Measurements from ENCODE around the gene UCN.
"Not testable (repeated sequence)": the region's sequence is repeated elsewhere in the genome, so short reads cannot be mapped to it uniquely, and the experiment has no call there.

The UCN gene

DNA sequence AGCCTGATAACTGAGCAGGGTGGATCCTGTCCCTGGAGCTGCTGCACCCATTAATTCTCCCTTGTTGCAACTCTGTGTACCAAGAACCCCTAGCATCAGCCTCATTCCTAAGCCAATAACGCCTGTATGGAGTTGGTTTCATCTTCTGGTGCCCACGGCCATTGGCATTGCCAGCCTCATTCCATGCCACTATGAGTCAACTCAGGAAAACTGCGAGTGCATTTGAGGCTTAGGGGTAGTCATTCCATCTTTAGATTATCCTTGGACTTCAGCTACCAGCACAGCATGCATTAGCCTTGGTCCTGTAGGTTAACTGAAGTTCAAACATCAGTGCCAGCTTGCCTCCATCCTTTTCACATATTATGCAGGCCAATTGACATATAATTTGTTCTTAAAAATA, 27.4 kb downstream of the UCN start:
- H3K4me3 Mint-ChIP-seq = no peak overlapping the region
- H3K27me3 Mint-ChIP-seq = peaks cover 2% of the 10 kb centered on the region
- H3K9me3 Mint-ChIP-seq = no peaks in the 10 kb centered on the region
- peaks cover 8% of the 10 kb centered on the region for H3K4me1 Mint-ChIP-seq
- H3K27ac Mint-ChIP-seq = no peak overlapping the region
- no peaks in the 10 kb centered on the region for H3K36me3 Mint-ChIP-seq

DNA sequence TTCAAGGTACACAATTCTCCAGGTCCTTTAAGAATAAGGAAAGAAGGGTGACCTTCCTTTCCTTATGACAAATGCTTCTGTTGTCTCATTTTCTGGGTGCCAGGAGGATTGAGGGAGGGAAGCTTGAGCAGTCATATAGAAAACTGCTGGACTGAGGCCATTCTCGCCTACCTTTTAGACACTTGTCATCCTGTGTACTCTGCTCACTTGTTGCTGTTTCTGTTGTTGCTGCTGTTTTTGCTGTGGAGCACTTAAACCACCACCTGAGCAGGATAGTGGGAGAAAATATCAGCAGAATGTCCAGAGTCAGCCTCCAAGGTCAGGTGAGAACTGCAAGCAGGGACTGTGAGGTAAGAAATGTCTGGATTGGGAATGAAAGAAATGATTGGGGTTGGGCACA, 30.2 kb downstream of the UCN start:
- Mint-ChIP-seq H3K9me3 (no peaks in the 10 kb centered on the region), H3K27ac (no peak overlapping the region), H3K4me3 (no peak overlapping the region), H3K4me1 (peaks cover 8% of the 10 kb centered on the region), H3K36me3 (no peaks in the 10 kb centered on the region), H3K27me3 (peaks cover 4% of the 10 kb centered on the region)

DNA sequence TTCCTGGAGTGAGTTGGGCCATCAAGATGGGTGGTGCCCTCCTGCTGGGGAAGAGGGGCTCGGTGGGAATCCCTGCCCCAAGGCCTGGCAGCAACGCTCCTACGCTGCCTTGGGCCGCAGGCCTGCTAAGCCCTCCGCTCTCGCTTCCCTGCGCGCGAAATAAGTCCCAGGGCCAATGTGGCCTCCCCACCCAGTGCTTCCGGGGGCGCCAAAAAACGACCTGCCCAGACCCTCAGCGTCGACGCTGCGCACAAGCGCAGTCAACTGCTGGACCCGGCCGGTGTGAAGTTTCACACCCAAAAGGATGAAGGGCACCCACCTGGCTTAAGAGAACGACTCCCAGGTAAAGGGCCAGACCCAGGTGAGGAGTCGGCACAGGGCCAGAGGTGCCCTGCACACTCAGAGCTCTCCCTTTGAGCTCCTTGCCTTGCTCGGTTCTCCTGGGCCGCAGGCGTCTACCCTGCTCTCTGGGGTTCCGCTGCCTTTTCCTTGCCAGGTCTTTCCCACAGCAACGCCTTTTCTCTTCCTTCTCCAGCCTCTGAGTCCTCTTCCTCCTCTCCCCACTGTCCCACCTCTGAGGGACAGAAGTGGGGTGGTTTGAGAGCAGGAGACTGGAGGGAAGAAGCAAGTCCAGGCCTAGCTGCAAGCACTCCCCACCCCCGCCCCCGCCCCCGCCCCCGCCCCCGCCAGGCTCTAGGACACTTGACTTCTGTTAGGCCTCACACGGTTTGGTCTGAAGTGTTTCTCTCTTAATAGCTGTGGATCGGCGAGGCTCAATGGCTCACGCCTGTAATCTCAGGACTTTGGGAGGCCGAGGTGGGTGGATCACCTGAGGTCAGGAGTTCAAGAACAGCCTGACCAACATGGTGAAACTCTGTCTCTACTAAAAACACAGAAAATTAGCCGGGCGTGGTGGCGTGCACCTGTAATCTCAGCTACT, 32.8 kb downstream of the UCN start, which contains the start of gene DNAJC5G:
DNAJC5G (plus strand) TSS at position 223 of the 940 bp plus-strand sequence. CDS start 1,296 bp downstream, outside the sequence.
- no peak within 1 kb of the TSS for H3K4me3 Mint-ChIP-seq
- peaks cover 8% of the 10 kb centered on the region for H3K4me1 Mint-ChIP-seq
- peaks cover 4% of the 10 kb centered on the region for H3K27me3 Mint-ChIP-seq
- H3K36me3 Mint-ChIP-seq = no peaks in the 10 kb centered on the region
- no peaks in the 10 kb centered on the region for H3K9me3 Mint-ChIP-seq
- no peak within 1 kb of the TSS for H3K27ac Mint-ChIP-seq

DNA sequence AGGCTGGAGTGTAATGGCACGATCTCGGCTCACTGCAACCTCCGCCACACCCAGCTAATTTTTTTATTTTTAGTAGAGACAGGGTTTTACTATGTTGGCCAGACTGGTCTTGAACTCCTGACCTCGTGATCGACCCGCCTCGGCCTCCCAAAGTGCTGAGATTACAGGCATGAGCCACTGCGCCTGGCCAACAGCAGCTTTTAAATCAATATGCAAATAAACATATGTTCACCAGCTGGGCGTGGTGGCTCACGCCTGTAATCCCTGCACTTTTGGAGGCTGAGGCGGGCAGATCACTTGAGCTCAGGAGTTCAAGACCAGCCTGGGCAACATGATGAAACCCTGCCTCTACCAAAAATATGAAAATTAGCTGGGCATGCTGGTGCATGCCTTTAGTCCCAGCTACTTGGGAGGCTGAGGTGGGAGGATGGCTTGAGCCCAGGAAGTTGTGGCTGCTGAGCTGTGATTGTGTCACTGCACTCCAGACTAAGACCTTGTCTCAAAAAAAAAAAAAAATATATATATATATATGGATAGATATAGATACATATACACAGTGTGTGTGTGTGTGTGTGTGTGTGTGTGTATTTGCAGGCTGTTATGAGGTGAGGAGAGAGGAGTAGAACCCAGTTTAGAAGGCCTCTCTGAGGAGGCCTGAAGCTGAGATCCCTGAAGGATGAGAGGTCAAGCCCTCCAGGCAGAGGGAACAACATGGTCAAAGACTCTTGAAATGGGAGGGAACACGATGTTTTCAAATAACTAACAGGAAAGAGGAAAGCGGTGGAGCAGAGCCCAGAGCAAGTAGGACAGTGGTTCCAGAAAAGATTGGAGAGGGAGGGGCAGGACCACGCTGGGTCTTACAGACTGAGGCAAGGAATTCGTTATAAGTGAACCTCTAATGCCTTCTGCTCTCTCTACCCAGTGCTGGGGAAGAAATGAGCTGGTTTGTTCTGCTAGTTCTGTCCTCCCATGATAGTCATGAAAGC, 35.4 kb downstream of the UCN start:
- H3K9me3 Mint-ChIP-seq, H3K4me3 Mint-ChIP-seq, H3K27me3 Mint-ChIP-seq, H3K36me3 Mint-ChIP-seq, H3K4me1 Mint-ChIP-seq, H3K27ac Mint-ChIP-seq: not testable (repeated sequence)

DNA sequence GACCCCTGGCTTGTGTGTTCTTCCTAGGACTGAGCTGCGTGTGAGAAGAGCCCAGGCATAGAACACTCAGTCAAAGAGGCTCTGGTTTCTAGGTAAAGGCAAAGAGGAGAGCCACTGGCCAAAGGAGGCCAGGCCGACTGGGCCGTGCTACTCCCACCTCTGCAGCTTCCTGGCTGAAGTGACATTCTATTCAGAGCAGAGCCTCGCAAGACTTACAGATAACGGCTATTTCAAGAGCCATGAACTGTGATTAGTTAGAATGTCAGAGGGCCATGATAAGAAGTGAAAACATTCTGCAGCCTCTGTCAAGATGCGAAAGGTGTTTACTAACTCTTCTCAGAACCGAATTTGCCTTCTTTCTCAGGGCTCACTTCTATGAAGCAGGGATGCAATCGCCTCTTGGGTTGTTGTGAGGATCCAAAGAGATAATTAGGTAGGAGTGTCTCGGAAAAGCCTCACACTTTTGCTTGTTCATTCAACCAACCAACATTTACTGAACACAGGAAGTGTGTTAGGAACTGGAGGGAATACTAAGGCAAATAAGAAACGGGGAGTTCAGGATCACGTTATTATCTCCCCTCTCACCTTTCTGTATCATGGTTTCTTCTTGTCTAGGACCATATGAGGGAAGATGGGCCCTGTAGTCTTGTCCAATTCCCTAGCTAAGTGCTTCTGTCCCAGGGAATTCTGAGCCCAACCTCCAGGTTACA, 36.5 kb downstream of the UCN start:
- H3K27ac Mint-ChIP-seq = no peak overlapping the region
- no peak overlapping the region for H3K4me3 Mint-ChIP-seq
- no peaks in the 10 kb centered on the region for H3K9me3 Mint-ChIP-seq
- H3K36me3 Mint-ChIP-seq = no peaks in the 10 kb centered on the region
- no peaks in the 10 kb centered on the region for H3K4me1 Mint-ChIP-seq
- peaks cover 2% of the 10 kb centered on the region for H3K27me3 Mint-ChIP-seq

DNA sequence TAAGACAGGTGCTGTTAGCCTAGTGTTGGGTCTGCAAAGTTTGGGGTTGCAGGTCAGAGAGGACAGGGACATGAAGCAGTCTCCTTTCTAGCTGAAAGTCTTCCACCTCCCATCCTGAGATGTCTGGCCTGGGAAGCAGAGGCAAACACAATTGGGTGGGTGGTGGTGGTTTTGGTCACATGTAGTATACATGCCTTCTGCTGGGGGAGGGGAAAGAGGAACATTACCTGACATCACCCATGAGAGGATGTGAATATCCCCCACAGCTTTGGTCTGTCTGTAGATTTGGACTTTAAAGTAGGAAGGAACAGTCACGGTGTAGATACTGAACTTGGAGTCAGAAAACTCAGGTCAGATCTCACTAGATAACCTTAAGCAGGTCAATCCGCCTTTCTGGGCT, 37.6 kb downstream of the UCN start:
- Mint-ChIP-seq H3K9me3 (no peaks in the 10 kb centered on the region), H3K4me1 (no peaks in the 10 kb centered on the region), H3K27me3 (peaks cover 2% of the 10 kb centered on the region), H3K36me3 (no peaks in the 10 kb centered on the region), H3K4me3 (no peak overlapping the region), H3K27ac (no peak overlapping the region)

DNA sequence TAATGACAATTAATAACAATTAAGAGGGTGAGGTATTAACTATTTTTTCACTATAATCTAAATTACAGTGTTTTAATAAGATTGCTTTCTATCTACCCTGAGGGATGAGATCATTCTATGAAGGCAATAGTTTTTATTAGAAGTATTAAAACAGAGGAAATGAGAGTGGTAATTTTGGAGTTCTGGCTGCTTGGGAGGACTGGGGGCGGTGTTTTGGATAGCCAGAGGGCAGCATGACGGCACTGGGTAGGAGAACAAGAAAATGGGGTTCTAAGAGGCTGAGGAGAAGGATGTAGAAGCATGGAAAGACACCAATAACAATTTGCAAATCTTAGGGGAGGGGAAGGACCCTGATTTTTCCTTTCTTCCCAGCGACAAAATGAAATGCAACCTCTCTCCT, 38.1 kb downstream of the UCN start:
- Mint-ChIP-seq H3K9me3 (no peaks in the 10 kb centered on the region), H3K27me3 (peaks cover 6% of the 10 kb centered on the region), H3K4me1 (peaks cover 3% of the 10 kb centered on the region), H3K36me3 (no peaks in the 10 kb centered on the region), H3K4me3 (no peak overlapping the region), H3K27ac (no peak overlapping the region)

DNA sequence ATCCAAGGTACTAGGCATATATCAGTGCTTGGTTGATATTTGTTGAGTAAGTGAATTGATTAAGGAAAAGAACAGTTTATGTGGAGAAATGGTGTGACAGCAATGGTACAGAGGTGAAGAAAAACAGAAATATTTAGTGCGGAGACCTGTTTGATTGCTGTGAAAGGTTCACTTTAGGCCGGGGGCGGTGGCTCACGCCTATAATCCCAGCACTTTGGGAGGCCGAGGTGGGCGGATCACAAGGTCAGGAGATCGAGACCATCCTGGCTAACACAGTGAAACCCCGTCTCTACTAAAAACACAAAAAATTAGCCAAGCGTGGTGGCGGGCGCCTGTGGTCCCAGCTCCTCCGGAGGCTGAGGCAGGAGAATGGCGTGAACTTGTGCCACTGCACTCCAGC, 39.9 kb downstream of the UCN start:
- Mint-ChIP-seq H3K4me1 (peaks cover 14% of the 10 kb centered on the region), H3K27me3 (peaks cover 10% of the 10 kb centered on the region)
- not testable (repeated sequence) for H3K4me3 Mint-ChIP-seq, H3K9me3 Mint-ChIP-seq, H3K36me3 Mint-ChIP-seq, H3K27ac Mint-ChIP-seq

DNA sequence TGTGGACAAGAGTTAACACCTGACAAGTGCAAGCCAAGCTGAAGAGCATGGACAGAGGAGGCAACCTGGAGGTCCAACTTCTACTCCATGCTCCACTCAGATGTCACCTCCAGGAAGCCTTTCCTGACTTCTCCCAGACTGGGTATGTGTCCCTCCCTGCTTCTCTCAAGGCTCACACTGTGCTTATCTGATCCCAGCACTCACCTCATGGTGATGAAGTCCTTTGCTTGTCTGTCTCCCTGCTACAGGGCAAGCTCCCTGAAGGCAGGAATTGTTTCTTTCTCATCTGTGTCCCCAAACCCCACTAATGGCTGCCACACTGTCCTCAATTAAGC, 42.7 kb downstream of the UCN start:
- peaks cover 27% of the 10 kb centered on the region for H3K27me3 Mint-ChIP-seq
- H3K4me3 Mint-ChIP-seq = peak overlapping the region; percentile 59
- peaks cover 28% of the 10 kb centered on the region for H3K4me1 Mint-ChIP-seq
- no peaks in the 10 kb centered on the region for H3K36me3 Mint-ChIP-seq
- H3K27ac Mint-ChIP-seq = no peak overlapping the region
- no peaks in the 10 kb centered on the region for H3K9me3 Mint-ChIP-seq

DNA sequence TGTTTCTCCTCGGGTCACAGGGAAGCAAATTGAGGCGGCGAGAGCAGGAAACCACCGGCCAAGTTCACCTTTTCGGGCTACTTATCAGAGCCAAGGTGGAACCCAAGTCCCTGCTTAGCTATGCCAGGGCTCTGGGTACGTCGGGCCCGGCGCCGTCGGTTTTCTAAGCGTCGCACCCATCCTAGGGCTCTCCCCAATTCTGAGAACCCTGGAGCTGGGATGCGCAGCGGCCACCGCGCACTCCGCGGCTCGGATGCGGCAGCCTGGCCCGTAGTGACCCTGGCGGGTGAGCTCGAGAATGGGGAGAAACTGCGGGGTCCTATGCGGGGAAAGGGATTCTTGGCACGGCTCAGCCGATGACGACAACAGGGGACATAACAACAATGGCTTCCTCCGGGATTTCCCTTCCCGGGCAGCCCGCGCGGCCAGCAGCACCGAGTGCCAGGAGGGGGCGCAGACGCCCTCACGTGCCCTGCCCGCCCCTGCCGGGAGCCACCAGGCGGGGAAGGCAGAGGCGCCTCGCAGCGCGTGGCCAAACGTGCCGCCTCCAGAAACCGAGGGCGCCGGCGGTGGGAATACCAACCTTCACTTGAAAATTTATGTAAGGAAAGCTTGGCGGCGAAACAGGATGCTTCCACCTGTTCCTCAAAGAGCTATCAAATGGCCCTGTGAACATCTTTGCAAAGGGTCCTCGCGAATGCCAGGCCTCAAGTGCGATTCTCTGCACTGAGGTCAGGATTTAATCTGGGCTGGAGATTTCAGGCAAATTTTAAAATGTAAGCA, 43.3 kb downstream of the UCN start:
- H3K9me3 Mint-ChIP-seq = no peaks in the 10 kb centered on the region
- H3K4me3 Mint-ChIP-seq = peak overlapping the region; percentile 71
- peaks cover 32% of the 10 kb centered on the region for H3K27me3 Mint-ChIP-seq
- no peak overlapping the region for H3K27ac Mint-ChIP-seq
- H3K4me1 Mint-ChIP-seq = peaks cover 28% of the 10 kb centered on the region
- H3K36me3 Mint-ChIP-seq = no peaks in the 10 kb centered on the region

DNA sequence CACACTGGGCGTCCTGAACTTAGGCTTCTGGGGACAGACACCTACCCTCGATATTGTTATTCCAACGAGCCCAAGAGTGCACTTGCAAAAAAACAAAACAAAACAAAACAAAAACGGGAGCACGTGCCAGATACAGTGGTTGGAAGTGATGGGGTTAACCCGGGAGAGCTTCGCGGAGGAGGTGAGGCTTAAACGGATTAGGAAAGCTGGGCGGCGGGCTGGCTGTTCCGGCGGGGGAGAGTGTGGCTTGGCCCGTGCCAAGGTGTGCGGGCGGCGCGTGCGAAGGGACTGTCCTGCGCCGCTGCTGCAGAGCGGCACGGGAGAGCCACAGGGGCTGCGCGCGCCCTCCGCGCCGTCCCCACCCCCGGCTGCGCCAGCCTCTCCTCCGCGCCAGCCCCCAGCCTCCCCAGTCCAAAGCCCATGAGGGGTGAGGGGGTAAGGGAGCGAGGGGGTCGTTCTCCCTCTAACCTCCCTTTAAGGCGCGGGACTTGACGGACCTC, 43.9 kb downstream of the UCN start:
- Mint-ChIP-seq H3K4me3 (peak overlapping the region; percentile 87), H3K27ac (no peak overlapping the region), H3K4me1 (peaks cover 28% of the 10 kb centered on the region), H3K9me3 (no peaks in the 10 kb centered on the region), H3K36me3 (no peaks in the 10 kb centered on the region), H3K27me3 (peaks cover 37% of the 10 kb centered on the region)

DNA sequence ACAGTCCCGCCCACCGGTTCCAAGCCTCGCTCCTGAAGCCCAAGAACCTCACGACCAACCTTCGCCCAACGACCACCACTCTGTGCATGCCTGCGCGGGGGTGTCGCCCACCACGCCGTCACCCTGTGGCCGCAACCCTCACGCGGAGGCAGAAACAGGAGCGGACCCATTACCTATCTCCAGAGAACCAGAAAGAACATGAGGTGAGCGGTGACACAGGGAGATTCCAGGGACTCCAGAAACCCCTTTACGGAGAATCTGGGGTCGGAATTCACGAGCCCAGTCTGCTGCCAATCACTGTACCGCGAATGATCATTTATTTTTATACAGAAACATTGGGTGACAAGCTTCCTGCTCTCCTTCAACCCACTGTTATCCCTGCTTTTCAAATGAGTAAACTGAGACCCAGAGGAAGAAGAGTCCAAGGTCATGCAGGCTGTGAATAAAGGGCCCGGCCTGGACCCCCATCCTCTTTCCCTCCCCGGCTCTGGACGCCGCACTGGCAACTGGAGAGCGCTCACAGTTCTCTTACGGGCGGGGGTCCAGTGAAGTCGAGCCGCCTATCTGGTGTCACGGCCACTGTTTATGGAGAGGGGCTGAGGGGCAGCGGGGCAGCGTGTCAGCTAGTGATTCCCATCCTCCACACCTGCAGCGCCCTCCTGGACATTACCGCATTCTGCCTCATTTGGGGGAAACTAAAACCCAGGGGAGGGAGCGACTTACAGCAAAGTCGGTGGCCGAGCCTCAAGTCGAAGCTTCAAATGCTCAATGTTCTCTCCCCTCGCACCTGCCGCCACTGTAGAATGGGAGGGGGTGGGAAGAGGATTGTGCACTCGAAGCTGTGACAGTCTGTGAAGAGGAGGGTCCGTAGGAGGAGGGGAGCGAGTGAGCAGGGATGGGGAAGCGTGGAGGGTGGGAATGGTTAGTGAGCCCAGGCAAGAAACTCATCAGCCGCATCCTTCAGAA, 44.7 kb downstream of the UCN start:
- Mint-ChIP-seq H3K4me1 (peaks cover 28% of the 10 kb centered on the region), H3K4me3 (peak overlapping the region; percentile 87), H3K36me3 (no peaks in the 10 kb centered on the region), H3K27me3 (peaks cover 40% of the 10 kb centered on the region), H3K9me3 (no peaks in the 10 kb centered on the region), H3K27ac (no peak overlapping the region)

DNA sequence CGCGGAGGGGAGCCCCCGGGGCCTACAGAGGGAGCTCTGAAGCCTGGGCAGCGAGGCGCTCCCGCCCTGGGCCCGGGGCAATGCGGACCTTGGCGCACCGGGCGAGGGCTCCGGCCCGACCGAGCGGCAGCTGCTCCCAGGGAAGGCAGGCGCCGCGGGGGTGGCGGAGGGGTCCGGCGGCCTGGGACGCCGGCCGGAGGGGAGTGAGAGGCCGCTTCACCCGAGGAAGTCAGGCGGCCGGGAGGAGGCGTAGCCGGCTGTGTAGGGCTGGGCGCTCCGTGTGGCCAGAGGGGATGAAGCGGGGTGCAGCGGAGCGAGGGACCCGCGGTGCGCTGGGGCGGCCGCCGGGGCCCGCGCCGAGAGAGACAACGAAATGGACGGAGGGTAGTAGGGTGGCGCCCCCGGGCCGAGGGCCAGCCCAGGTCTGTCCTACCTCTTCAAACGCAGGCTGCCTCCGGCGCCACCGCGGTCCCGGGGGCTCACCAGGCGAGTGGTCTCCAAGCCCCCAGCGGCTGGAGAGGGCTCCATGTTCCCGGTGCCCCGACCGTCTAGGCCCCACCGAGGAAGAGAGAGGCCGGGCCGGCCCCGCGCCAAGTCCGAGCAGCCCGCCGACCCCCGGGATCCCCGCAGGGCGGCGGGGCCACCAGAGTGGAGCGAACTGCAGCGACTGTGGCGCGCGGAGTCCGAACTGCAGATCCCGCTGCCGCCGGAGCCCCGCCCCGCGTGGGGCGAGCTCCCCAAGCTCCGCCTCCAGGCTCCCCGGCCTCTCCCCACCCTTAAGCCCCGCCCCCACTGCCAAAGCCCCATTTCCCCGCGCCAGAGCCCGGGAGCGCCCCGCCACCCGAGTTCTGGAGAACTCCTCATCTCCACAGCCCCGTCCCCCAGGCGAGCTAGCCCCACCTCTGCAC, 45.6 kb downstream of the UCN start, which contains the start of gene SLC30A3:
SLC30A3 (minus strand) TSS at position 669 of the 908 bp plus-strand sequence; CDS start at position 528, 141 bp downstream.
- H3K4me3 Mint-ChIP-seq = peak within 1 kb of the TSS; percentile 87
- H3K4me1 Mint-ChIP-seq = peaks cover 28% of the 10 kb centered on the region
- H3K9me3 Mint-ChIP-seq = no peaks in the 10 kb centered on the region
- peaks cover 42% of the 10 kb centered on the region for H3K27me3 Mint-ChIP-seq
- H3K27ac Mint-ChIP-seq = no peak within 1 kb of the TSS
- H3K36me3 Mint-ChIP-seq = no peaks in the 10 kb centered on the region
